GM13976 (cell line): ENCODE data around the gene PCP4.

ENCODE experiments used
- DNase-seq: peaks from one replicate; pipeline ENCODE4 v3.0.0; 2012; ENCODE audit warnings: low spot score
- in situ Hi-C: fragments of 300-500 bp; cut with MboI; formaldehyde crosslinking; loops from one replicate; pipeline ENCODE4 v1.12.0; 2022; ENCODE audit warnings: low sequenced_read_pairs, mixed read lengths, inconsistent platforms; ENCODE audit not compliant: unreplicated experiment
- TF ChIP-seq, protein P1 (sequence below): IDR thresholded peaks from 2 replicates; pipeline ENCODE4 v1.5.1; 2012; ENCODE audit warnings: borderline replicate concordance, mild to moderate bottlenecking; ENCODE audit not compliant: insufficient read depth; ENCODE audit errors: extremely low read depth, missing control alignments, control extremely low read depth

The PCP4 gene

DNA sequence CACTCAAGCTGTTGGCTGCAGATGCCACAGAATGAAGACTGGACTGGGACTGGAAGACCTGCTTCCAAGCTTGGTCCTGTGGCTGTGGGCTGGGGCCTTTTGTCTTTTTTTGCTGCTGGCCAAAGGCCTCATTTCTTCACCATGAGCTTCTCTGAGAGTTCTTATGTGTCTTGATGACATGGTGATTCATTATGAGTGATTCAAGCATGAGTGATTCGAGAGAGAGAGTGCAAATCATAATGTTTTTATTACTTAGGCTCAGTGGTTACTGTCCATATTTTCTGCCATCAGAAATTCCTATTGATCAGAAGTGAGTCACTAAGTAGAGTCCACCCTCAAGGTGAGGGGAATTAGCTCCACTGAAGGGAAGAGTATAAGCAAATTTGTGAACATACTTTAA, 94.0 kb downstream of the PCP4 start:
- no peak for DNase-seq
- in situ Hi-C loops = no loop called here
- TF ChIP-seq, protein P1, sequence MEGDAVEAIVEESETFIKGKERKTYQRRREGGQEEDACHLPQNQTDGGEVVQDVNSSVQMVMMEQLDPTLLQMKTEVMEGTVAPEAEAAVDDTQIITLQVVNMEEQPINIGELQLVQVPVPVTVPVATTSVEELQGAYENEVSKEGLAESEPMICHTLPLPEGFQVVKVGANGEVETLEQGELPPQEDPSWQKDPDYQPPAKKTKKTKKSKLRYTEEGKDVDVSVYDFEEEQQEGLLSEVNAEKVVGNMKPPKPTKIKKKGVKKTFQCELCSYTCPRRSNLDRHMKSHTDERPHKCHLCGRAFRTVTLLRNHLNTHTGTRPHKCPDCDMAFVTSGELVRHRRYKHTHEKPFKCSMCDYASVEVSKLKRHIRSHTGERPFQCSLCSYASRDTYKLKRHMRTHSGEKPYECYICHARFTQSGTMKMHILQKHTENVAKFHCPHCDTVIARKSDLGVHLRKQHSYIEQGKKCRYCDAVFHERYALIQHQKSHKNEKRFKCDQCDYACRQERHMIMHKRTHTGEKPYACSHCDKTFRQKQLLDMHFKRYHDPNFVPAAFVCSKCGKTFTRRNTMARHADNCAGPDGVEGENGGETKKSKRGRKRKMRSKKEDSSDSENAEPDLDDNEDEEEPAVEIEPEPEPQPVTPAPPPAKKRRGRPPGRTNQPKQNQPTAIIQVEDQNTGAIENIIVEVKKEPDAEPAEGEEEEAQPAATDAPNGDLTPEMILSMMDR = no peak

DNA sequence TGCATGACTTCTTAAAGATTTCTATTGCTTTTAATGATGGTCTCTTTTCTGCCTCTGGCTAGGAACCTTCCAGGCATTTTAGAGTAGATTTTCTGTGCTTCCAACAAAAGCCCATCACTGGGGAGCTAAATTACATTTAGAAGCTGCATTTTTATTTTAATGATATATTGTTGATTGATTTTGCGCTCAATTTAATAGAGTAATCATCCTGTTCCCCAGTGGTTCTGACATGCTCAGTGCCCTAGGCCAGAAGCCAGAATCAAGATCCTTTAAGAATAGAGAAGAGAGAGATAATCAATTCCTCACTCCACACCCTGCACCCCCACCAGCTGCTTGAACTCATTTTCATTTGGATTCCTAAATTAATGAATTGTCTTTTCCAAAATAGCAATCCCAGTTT, 97.8 kb downstream of the PCP4 start:
- TF ChIP-seq, protein P1 = no peak
- in situ Hi-C loops = no loop called here
- DNase-seq = no peak

GRCh38 chr21:39966786-39967185, 99.5 kb downstream of the PCP4 start:
- TF ChIP-seq, protein P1 = no peak
- DNase-seq = no peak
- in situ Hi-C loops = no loop called here

DNA sequence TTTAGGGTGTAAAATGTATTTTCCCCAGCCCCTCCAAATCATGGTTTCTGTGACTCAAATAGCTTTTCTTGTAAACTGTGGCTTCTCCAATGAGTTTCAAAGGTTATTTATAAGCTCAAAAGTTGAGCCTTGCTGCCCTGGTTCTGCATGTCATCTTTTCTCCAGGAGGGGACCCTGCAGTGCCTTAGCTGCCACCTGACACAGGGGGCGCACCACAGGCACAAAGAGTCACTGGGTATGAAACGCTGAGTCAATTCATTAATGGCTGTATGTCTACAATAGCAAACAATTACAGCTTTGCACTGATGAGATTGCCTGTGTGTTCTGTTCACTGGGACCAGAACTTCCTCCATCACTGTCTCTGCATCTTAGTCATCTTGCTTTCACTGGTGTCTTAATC, 100.8 kb downstream of the PCP4 start:
- DNase-seq = no peak
- TF ChIP-seq, protein P1 = no peak
- in situ Hi-C loops = no loop called here

GRCh38 chr21:39969691-39970364, 102.6 kb downstream of the PCP4 start:
- TF ChIP-seq, protein P1 = no peak
- DNase-seq = no peak
- in situ Hi-C loops = no loop called here

DNA sequence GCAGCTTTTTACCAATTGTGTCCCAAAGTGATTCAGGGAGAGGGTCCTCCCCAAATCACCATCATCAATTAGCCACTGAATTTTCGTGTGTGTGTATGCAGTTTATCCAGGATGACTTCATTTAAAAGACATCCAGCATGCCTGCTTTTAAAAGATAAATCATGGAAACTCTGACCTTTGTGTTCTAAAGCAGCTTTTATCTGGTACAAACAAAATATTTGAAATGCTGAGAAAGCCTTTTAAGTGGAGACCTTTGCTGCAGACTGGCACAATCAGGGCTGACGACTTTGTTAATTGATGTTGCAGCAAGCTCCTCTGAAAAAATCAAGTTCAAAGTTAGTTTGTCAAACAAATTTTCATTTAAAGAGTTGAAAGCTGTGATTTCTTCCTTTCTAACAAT, 104.7 kb downstream of the PCP4 start:
- in situ Hi-C loops = no loop called here
- TF ChIP-seq, protein P1 = no peak
- DNase-seq = no peak
